ENCODE data around the gene GPRIN3.
A peak's percentile ranks its signal among the peaks of the same experiment; 100 is the strongest.

The GPRIN3 gene
- 113 to 364 (median 265) reads per million in 3 experiments for total RNA-seq

GRCh38 chr4:89307446-89308160 is at the start of gene GPRIN3:
TSS of gene GPRIN3 (minus strand) at chr4:89307800. CDS start at chr4:89250110, 57,690 bp downstream.
- DNase-seq: peak; percentile 68

GRCh38 chr4:89357340-89357739 is 49.7 kb upstream of the GPRIN3 start:
- DNase-seq: no peak

- DNase-seq: no peak
These were observed 48.5 kb upstream of the GPRIN3 start for GRCh38 chr4:89356086-89356485.

GRCh38 chr4:89353514-89353913 is 45.9 kb upstream of the GPRIN3 start:
- no peak for DNase-seq

- no peak for DNase-seq
These were observed 44.9 kb upstream of the GPRIN3 start for GRCh38 chr4:89352541-89352940.

GRCh38 chr4:89351201-89351600 is 43.6 kb upstream of the GPRIN3 start:
- no peak for DNase-seq

- DNase-seq: no peak
These were observed 39.9 kb upstream of the GPRIN3 start for GRCh38 chr4:89347363-89348025.

GRCh38 chr4:89344571-89344970 is 37.0 kb upstream of the GPRIN3 start:
- no peak for DNase-seq

- no peak for DNase-seq
These were observed 30.6 kb upstream of the GPRIN3 start for GRCh38 chr4:89338206-89338605.

- peak; percentile 21 for DNase-seq
These were observed 30.1 kb upstream of the GPRIN3 start for GRCh38 chr4:89337681-89338080.

- no peak for DNase-seq
These were observed 29.3 kb upstream of the GPRIN3 start for GRCh38 chr4:89336818-89337420.

GRCh38 chr4:89334830-89335229 is 27.2 kb upstream of the GPRIN3 start:
- no peak for DNase-seq

- no peak for DNase-seq
These were observed 26.7 kb upstream of the GPRIN3 start for GRCh38 chr4:89334311-89334710.

- no peak for DNase-seq
These were observed 24.3 kb upstream of the GPRIN3 start for GRCh38 chr4:89331686-89332544.

- no peak for DNase-seq
These were observed 23.6 kb upstream of the GPRIN3 start for GRCh38 chr4:89331197-89331596.

- DNase-seq: no peak
These were observed 21.7 kb upstream of the GPRIN3 start for GRCh38 chr4:89329280-89329679.

GRCh38 chr4:89324671-89325070 is 17.1 kb upstream of the GPRIN3 start:
- no peak for DNase-seq

- DNase-seq: no peak
These were observed 15.1 kb upstream of the GPRIN3 start for GRCh38 chr4:89322671-89323070.

- DNase-seq: no peak
These were observed 12.2 kb upstream of the GPRIN3 start for GRCh38 chr4:89319756-89320155.

GRCh38 chr4:89316931-89317366 is 9.3 kb upstream of the GPRIN3 start:
- peak; percentile 48 for DNase-seq

GRCh38 chr4:89316211-89316610 is 8.6 kb upstream of the GPRIN3 start:
- DNase-seq: no peak

- no peak for DNase-seq
These were observed 6.7 kb upstream of the GPRIN3 start for GRCh38 chr4:89314291-89314690.

GRCh38 chr4:89312066-89312465 is 4.5 kb upstream of the GPRIN3 start:
- no peak for DNase-seq
